ENCODE results near the gene NMT1.
"Not testable (repeated sequence)": the region's sequence is repeated elsewhere in the genome, so short reads cannot be mapped to it uniquely, and the experiment has no call there.

Gene NMT1

GRCh38 chr17:45123076-45123770 is 62.1 kb downstream of the NMT1 start:
- no peak for FAIRE-seq

GRCh38 chr17:45123930-45124796 is 63.0 kb downstream of the NMT1 start:
- FAIRE-seq: no peak

GRCh38 chr17:45124797-45125122 is 63.6 kb downstream of the NMT1 start:
- not testable (repeated sequence) for FAIRE-seq

GRCh38 chr17:45125509-45125908 is 64.4 kb downstream of the NMT1 start:
- no peak for FAIRE-seq

GRCh38 chr17:45127207-45127547 is 66.1 kb downstream of the NMT1 start:
- FAIRE-seq: no peak

GRCh38 chr17:45127548-45128300 is 66.6 kb downstream of the NMT1 start:
- no peak for FAIRE-seq

GRCh38 chr17:45128331-45128730 is 67.2 kb downstream of the NMT1 start:
- no peak for FAIRE-seq

- no peak for FAIRE-seq
Measured at GRCh38 chr17:45128989-45129388, 67.9 kb downstream of the NMT1 start.

- FAIRE-seq: no peak
Measured at GRCh38 chr17:45129426-45129939, 68.4 kb downstream of the NMT1 start.

GRCh38 chr17:45129940-45130680 is 69.0 kb downstream of the NMT1 start:
- no peak for FAIRE-seq

- no peak for FAIRE-seq
Measured at GRCh38 chr17:45130681-45131615, 69.8 kb downstream of the NMT1 start.

GRCh38 chr17:45131616-45132319 is 70.7 kb downstream of the NMT1 start:
- FAIRE-seq: no peak

GRCh38 chr17:45132320-45132571 is 71.1 kb downstream of the NMT1 start, which contains the start of gene PLCD3:
Gene PLCD3, minus strand, starts transcription at chr17:45132515. Its CDS starts 105 bp downstream, at chr17:45132410.
- no peak for FAIRE-seq

GRCh38 chr17:45132572-45133463 is 71.7 kb downstream of the NMT1 start:
- no peak for FAIRE-seq

GRCh38 chr17:45135192-45135977 is 74.3 kb downstream of the NMT1 start, which contains the start of gene ACBD4:
Gene ACBD4, plus strand, starts transcription at chr17:45135687. Its CDS starts 458 bp downstream, at chr17:45136145.
- peak; percentile 21 for FAIRE-seq

GRCh38 chr17:45135978-45136791 is 75.1 kb downstream of the NMT1 start:
- FAIRE-seq: no peak

GRCh38 chr17:45136846-45137560 is 75.9 kb downstream of the NMT1 start:
- no peak for FAIRE-seq

Measured in colon (tissue), 2 donors.